HEK293 (cell line): Measurements from ENCODE around the gene ZNF471.

Experiments
- CTCF ChIA-PET: fragments of 350-600 bp; formaldehyde crosslinking; extraction: SDS; loops from one replicate; lab custom pipeline; 2021; ENCODE audit warnings: antibody characterized with exemption; lab: Yijun Ruan, JAX
- POLR2A ChIA-PET: fragments of 300-600 bp; formaldehyde crosslinking; extraction: SDS; loops from one replicate; lab custom pipeline; 2020; ENCODE audit warnings: antibody characterized with exemption, inconsistent platforms; lab: Yijun Ruan, JAX
- H3K27ac ChIP-seq: fragments of 200-500 bp; sonication (Bioruptor generic); 2 replicates; pipeline ENCODE4 v1.5.1; 2014; ENCODE audit warnings: low read depth, low read length, control low read depth, inconsistent platforms; ENCODE audit errors: extremely low read depth
- H3K36me3 ChIP-seq, 2 experiments: fragments of 200-500 bp in 1 of 2; sonication (Bioruptor generic) in 1 of 2; 1 replicate in 1 of 2; 2 replicates in 1 of 2; pipeline ENCODE4 v1.5.1; 2014 to 2017; ENCODE audit warnings: inconsistent platforms in 2 of 2, low read length in 2 of 2; ENCODE audit not compliant: control insufficient read depth in 2 of 2, insufficient read depth in 1 of 2
- H3K4me1 ChIP-seq: fragments of 200-500 bp; sonication (Bioruptor generic); 2 replicates; pipeline ENCODE4 v1.5.1; 2014; ENCODE audit warnings: mild to moderate bottlenecking, low read length, inconsistent platforms; ENCODE audit not compliant: control insufficient read depth, insufficient read depth
- H3K4me3 ChIP-seq: 2 replicates; pipeline ENCODE4 v1.5.1; 2011; ENCODE audit warnings: low read depth, mild to moderate bottlenecking, control low read depth, low read length, moderate library complexity
- H3K9me3 ChIP-seq: fragments of 200-500 bp; sonication (Bioruptor generic); 2 replicates; pipeline ENCODE4 v1.5.1; 2014; ENCODE audit warnings: low read depth, low read length, inconsistent platforms; ENCODE audit not compliant: control insufficient read depth, insufficient read depth
- EGR2 ChIP-seq: fragments of 450-650 bp; formaldehyde crosslinking; IDR thresholded peaks from 2 replicates; pipeline ENCODE4 v1.5.1; 2016; ENCODE audit warnings: low read depth, missing biosample characterization, missing genetic modification characterization
- FEZF1 ChIP-seq: fragments of 450-650 bp; formaldehyde crosslinking; IDR thresholded peaks from 2 replicates; pipeline ENCODE4 v1.5.1; 2016; ENCODE audit warnings: missing biosample characterization, missing genetic modification characterization
- KLF10 ChIP-seq: fragments of 450-650 bp; IDR thresholded peaks from 2 replicates; pipeline ENCODE4 v1.5.1; 2018; ENCODE audit warnings: missing biosample characterization, mild to moderate bottlenecking, missing genetic modification characterization
- OSR2 ChIP-seq: fragments of 450-650 bp; formaldehyde crosslinking; IDR thresholded peaks from 2 replicates; pipeline ENCODE4 v1.5.1; 2016; ENCODE audit warnings: missing biosample characterization, missing genetic modification characterization
- OVOL3 ChIP-seq: fragments of 450-650 bp; formaldehyde crosslinking; IDR thresholded peaks from 2 replicates; pipeline ENCODE4 v1.5.1; 2016; ENCODE audit warnings: missing biosample characterization, missing genetic modification characterization
- PRDM1 ChIP-seq: fragments of 450-650 bp; formaldehyde crosslinking; IDR thresholded peaks from 2 replicates; pipeline ENCODE4; 2016; ENCODE audit warnings: missing biosample characterization, missing genetic modification characterization
- SP7 ChIP-seq: fragments of 450-650 bp; formaldehyde crosslinking; IDR thresholded peaks from 2 replicates; pipeline ENCODE4 v1.5.1; 2016; ENCODE audit warnings: missing biosample characterization, missing genetic modification characterization
- YY2 ChIP-seq: fragments of 450-650 bp; formaldehyde crosslinking; IDR thresholded peaks from 2 replicates; pipeline ENCODE4 v1.5.1; 2016; ENCODE audit warnings: missing biosample characterization, missing genetic modification characterization
- ZBTB1 ChIP-seq: fragments of 450-650 bp; formaldehyde crosslinking; IDR thresholded peaks from 2 replicates; pipeline ENCODE4 v1.5.1; 2016; ENCODE audit warnings: missing biosample characterization, missing genetic modification characterization
- ZBTB48 ChIP-seq: fragments of 450-650 bp; formaldehyde crosslinking; IDR thresholded peaks from 2 replicates; pipeline ENCODE4 v1.5.1; 2016; ENCODE audit warnings: missing biosample characterization, missing genetic modification characterization
- ZEB2 ChIP-seq: fragments of 450-650 bp; formaldehyde crosslinking; IDR thresholded peaks from 2 replicates; pipeline ENCODE4 v1.5.1; 2016; ENCODE audit warnings: missing biosample characterization, missing genetic modification characterization
- ZFP3 ChIP-seq: fragments of 450-650 bp; formaldehyde crosslinking; IDR thresholded peaks from 2 replicates; pipeline ENCODE4 v1.5.1; 2016; ENCODE audit warnings: low read depth, missing biosample characterization, missing genetic modification characterization
- ZFP37 ChIP-seq: fragments of 450-650 bp; formaldehyde crosslinking; IDR thresholded peaks from 2 replicates; pipeline ENCODE4 v1.5.1; 2016; ENCODE audit warnings: missing biosample characterization, missing genetic modification characterization
- ZNF10 ChIP-seq: fragments of 450-650 bp; formaldehyde crosslinking; IDR thresholded peaks from 2 replicates; pipeline ENCODE4 v1.5.1; 2017; ENCODE audit warnings: missing biosample characterization, missing genetic modification characterization
- ZNF138 ChIP-seq: fragments of 450-650 bp; formaldehyde crosslinking; IDR thresholded peaks from 2 replicates; pipeline ENCODE4 v1.5.1; 2016; ENCODE audit warnings: missing biosample characterization, missing genetic modification characterization, borderline replicate concordance
- ZNF146 ChIP-seq: fragments of 450-650 bp; formaldehyde crosslinking; IDR thresholded peaks from 2 replicates; pipeline ENCODE4 v1.5.1; 2016; ENCODE audit warnings: missing biosample characterization, missing genetic modification characterization
- ZNF175 ChIP-seq: fragments of 450-650 bp; formaldehyde crosslinking; IDR thresholded peaks from 2 replicates; pipeline ENCODE4 v1.5.1; 2016; ENCODE audit warnings: missing biosample characterization, missing genetic modification characterization
- ZNF214 ChIP-seq: fragments of 450-650 bp; formaldehyde crosslinking; IDR thresholded peaks from 2 replicates; pipeline ENCODE4 v1.5.1; 2017; ENCODE audit warnings: missing biosample characterization, mild to moderate bottlenecking, missing genetic modification characterization, borderline replicate concordance
- ZNF302 ChIP-seq: fragments of 450-650 bp; formaldehyde crosslinking; IDR thresholded peaks from 2 replicates; pipeline ENCODE4 v1.5.1; 2016; ENCODE audit warnings: missing biosample characterization, missing genetic modification characterization, low read depth
- ZNF394 ChIP-seq: fragments of 450-650 bp; formaldehyde crosslinking; IDR thresholded peaks from 2 replicates; pipeline ENCODE4 v1.5.1; 2016; ENCODE audit warnings: missing biosample characterization, missing genetic modification characterization, mild to moderate bottlenecking, moderate library complexity, borderline replicate concordance
- ZNF404 ChIP-seq: fragments of 450-650 bp; formaldehyde crosslinking; IDR thresholded peaks from 2 replicates; pipeline ENCODE4 v1.5.1; 2017; ENCODE audit warnings: missing biosample characterization, missing genetic modification characterization
- ZNF433 ChIP-seq: fragments of 450-650 bp; formaldehyde crosslinking; IDR thresholded peaks from 2 replicates; pipeline ENCODE4 v1.5.1; 2016; ENCODE audit warnings: missing biosample characterization, missing genetic modification characterization, low read depth
- ZNF660 ChIP-seq: fragments of 450-650 bp; IDR thresholded peaks from 2 replicates; pipeline ENCODE4 v1.5.1; 2018; ENCODE audit warnings: missing biosample characterization, mild to moderate bottlenecking, missing genetic modification characterization
- ZNF843 ChIP-seq: fragments of 450-650 bp; formaldehyde crosslinking; IDR thresholded peaks from 2 replicates; pipeline ENCODE4 v1.5.1; 2016; ENCODE audit warnings: missing biosample characterization, missing genetic modification characterization
- TF ChIP-seq, protein P1 (sequence below): fragments of 450-650 bp; formaldehyde crosslinking; IDR thresholded peaks from 2 replicates; pipeline ENCODE4 v1.5.1; 2016; ENCODE audit warnings: missing biosample characterization, missing genetic modification characterization, low read depth
- TF ChIP-seq, protein P2 (sequence below): fragments of 450-650 bp; IDR thresholded peaks from 2 replicates; pipeline ENCODE4 v1.5.1; 2018; ENCODE audit warnings: missing biosample characterization, mild to moderate bottlenecking, missing genetic modification characterization
- TF ChIP-seq, protein P3 (sequence below): fragments of 450-650 bp; formaldehyde crosslinking; IDR thresholded peaks from 2 replicates; pipeline ENCODE4 v1.5.1; 2016; ENCODE audit warnings: missing biosample characterization, missing genetic modification characterization
- TF ChIP-seq, protein P4 (sequence below): fragments of 450-650 bp; formaldehyde crosslinking; IDR thresholded peaks from 2 replicates; pipeline ENCODE4 v1.5.1; 2016; ENCODE audit warnings: missing biosample characterization, missing genetic modification characterization
- TF ChIP-seq, protein P5 (sequence below): fragments of 450-650 bp; formaldehyde crosslinking; optimal IDR thresholded peaks from 2 replicates; pipeline ENCODE3; 2016; ENCODE audit warnings: missing biosample characterization, mild to moderate bottlenecking, missing genetic modification characterization

ZNF471 gene

DNA sequence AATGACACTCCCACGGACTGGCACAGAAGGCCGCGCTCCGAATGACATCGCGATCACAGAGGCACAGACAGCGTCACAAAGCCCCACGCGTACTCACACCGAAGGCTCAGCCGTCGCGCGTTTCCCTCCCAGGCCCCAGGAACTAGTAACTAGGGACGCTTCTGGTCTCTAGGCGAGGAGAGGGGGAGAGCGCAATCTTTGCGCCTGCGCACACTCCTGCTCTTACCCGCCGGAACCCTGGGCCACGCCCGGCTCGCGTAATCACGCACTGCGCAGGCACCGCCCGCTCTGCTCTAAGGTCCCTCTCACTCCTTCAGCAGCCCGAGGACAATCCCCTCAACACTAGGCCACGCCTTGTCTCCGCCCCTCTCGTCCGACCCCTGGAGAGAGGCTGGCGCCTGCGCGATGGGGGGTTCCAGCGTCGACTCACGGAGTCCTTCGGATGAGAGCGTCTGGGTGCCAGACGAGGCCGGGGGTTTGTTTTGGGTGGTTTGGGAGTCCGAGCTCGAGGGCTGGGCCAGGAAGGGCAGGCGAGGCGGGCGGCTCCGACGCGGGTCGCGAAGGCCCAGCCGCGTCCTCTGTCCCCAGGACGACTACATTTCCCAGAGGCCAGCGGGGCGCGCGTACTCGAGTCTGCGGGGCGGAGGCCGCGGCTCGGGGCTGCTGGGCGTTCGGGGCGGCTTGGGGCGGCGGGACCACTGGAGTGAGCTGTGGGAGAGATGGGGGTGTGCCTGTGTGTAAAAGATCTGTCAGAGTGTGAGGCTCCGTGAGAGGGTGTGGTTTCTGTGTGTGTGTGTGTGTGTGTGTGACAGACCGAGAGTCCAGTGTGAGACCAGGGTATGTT lies at the start of gene ZNF471:
TSS of gene ZNF471 (plus strand) at position 410 of the 844 bp plus-strand sequence. CDS start 3,717 bp downstream, outside the sequence.
- no peaks in the 10 kb centered on the region; the same call in 1 of the 2 replicates for H3K9me3 ChIP-seq
- H3K36me3 ChIP-seq = peaks cover 0 to under 1% of the 10 kb centered on the region in 2 experiments; a peak in 1 of 3 replicates
- ChIA-PET CTCF (interaction anchor here (0.5 to 0.7 kb wide), 3 partner anchors 198 to 1946 kb away, joined by 3 to 4 read pairs (median 4); no protein-coding TSS in a partner anchor), POLR2A (no interaction called here)
- peak within 1 kb of the TSS; percentile 71 for H3K4me3 ChIP-seq
- H3K4me1 ChIP-seq = no peaks in the 10 kb centered on the region
- peak within 1 kb of the TSS; percentile 62; the same call in 1 of the 2 replicates for H3K27ac ChIP-seq
- TF ChIP-seq ZFP37 (tag by site-specific recombination) = 0 out of 2 replicates have a peak, but pooled peaks have one; percentile 79
- TF ChIP-seq OVOL3 (tag by site-specific recombination) = no peak
- TF ChIP-seq OSR2 = no peak
- peak; percentile 58; the same call in 1 of the 2 replicates for TF ChIP-seq EGR2 (tag by site-specific recombination)
- TF ChIP-seq ZNF146 (tag by site-specific recombination) = no peak
- no peak for TF ChIP-seq ZFP3 (tag by site-specific recombination)
- TF ChIP-seq ZNF404 (tag by site-specific recombination) = no peak
- no peak for TF ChIP-seq ZNF394 (tag by site-specific recombination)
- TF ChIP-seq ZNF138 (tag by site-specific recombination) = no peak
- TF ChIP-seq ZBTB48 (tag by site-specific recombination) = no peak
- TF ChIP-seq, protein P1, sequence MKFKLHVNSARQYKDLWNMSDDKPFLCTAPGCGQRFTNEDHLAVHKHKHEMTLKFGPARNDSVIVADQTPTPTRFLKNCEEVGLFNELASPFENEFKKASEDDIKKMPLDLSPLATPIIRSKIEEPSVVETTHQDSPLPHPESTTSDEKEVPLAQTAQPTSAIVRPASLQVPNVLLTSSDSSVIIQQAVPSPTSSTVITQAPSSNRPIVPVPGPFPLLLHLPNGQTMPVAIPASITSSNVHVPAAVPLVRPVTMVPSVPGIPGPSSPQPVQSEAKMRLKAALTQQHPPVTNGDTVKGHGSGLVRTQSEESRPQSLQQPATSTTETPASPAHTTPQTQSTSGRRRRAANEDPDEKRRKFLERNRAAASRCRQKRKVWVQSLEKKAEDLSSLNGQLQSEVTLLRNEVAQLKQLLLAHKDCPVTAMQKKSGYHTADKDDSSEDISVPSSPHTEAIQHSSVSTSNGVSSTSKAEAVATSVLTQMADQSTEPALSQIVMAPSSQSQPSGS (tag by site-specific recombination) = no peak
- no peak for TF ChIP-seq FEZF1 (tag by site-specific recombination)
- TF ChIP-seq, protein P2, sequence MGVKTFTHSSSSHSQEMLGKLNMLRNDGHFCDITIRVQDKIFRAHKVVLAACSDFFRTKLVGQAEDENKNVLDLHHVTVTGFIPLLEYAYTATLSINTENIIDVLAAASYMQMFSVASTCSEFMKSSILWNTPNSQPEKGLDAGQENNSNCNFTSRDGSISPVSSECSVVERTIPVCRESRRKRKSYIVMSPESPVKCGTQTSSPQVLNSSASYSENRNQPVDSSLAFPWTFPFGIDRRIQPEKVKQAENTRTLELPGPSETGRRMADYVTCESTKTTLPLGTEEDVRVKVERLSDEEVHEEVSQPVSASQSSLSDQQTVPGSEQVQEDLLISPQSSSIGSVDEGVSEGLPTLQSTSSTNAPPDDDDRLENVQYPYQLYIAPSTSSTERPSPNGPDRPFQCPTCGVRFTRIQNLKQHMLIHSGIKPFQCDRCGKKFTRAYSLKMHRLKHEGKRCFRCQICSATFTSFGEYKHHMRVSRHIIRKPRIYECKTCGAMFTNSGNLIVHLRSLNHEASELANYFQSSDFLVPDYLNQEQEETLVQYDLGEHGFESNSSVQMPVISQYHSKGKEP (tag by site-specific recombination) = no peak
- no peak for TF ChIP-seq ZNF214 (tag by site-specific recombination)
- TF ChIP-seq ZNF433 (tag by site-specific recombination) = no peak
- no peak for TF ChIP-seq KLF10 (tag by site-specific recombination)
- TF ChIP-seq ZNF10 = no peak
- no peak for TF ChIP-seq ZNF302
- no peak for TF ChIP-seq PRDM1 (tag by site-specific recombination)
- peak; percentile 55; the same call in 1 of the 2 replicates for TF ChIP-seq YY2 (tag by site-specific recombination)
- TF ChIP-seq, protein P3, sequence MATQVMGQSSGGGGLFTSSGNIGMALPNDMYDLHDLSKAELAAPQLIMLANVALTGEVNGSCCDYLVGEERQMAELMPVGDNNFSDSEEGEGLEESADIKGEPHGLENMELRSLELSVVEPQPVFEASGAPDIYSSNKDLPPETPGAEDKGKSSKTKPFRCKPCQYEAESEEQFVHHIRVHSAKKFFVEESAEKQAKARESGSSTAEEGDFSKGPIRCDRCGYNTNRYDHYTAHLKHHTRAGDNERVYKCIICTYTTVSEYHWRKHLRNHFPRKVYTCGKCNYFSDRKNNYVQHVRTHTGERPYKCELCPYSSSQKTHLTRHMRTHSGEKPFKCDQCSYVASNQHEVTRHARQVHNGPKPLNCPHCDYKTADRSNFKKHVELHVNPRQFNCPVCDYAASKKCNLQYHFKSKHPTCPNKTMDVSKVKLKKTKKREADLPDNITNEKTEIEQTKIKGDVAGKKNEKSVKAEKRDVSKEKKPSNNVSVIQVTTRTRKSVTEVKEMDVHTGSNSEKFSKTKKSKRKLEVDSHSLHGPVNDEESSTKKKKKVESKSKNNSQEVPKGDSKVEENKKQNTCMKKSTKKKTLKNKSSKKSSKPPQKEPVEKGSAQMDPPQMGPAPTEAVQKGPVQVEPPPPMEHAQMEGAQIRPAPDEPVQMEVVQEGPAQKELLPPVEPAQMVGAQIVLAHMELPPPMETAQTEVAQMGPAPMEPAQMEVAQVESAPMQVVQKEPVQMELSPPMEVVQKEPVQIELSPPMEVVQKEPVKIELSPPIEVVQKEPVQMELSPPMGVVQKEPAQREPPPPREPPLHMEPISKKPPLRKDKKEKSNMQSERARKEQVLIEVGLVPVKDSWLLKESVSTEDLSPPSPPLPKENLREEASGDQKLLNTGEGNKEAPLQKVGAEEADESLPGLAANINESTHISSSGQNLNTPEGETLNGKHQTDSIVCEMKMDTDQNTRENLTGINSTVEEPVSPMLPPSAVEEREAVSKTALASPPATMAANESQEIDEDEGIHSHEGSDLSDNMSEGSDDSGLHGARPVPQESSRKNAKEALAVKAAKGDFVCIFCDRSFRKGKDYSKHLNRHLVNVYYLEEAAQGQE = 0 out of 2 replicates have a peak, but pooled peaks have one; percentile 49
- TF ChIP-seq, protein P4, sequence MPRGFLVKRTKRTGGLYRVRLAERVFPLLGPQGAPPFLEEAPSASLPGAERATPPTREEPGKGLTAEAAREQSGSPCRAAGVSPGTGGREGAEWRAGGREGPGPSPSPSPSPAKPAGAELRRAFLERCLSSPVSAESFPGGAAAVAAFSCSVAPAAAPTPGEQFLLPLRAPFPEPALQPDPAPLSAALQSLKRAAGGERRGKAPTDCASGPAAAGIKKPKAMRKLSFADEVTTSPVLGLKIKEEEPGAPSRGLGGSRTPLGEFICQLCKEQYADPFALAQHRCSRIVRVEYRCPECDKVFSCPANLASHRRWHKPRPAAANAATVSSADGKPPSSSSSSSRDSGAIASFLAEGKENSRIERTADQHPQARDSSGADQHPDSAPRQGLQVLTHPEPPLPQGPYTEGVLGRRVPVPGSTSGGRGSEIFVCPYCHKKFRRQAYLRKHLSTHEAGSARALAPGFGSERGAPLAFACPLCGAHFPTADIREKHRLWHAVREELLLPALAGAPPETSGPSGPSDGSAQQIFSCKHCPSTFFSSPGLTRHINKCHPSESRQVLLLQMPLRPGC (tag by site-specific recombination) = no peak
- TF ChIP-seq ZNF843 (tag by site-specific recombination) = peak; percentile 64; the same call in 1 of the 2 replicates
- no peak; the same call in 1 of the 2 replicates for TF ChIP-seq ZNF660 (tag by site-specific recombination)
- 0 out of 2 replicates have a peak, but pooled peaks have one; percentile 23 for TF ChIP-seq ZNF175 (tag by site-specific recombination)
- TF ChIP-seq ZBTB1 (tag by site-specific recombination) = no peak
- TF ChIP-seq, protein P5, sequence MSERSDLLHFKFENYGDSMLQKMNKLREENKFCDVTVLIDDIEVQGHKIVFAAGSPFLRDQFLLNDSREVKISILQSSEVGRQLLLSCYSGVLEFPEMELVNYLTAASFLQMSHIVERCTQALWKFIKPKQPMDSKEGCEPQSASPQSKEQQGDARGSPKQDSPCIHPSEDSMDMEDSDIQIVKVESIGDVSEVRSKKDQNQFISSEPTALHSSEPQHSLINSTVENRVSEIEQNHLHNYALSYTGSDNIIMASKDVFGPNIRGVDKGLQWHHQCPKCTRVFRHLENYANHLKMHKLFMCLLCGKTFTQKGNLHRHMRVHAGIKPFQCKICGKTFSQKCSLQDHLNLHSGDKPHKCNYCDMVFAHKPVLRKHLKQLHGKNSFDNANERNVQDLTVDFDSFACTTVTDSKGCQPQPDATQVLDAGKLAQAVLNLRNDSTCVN (tag by site-specific recombination) = peak; percentile 93
- TF ChIP-seq ZEB2 (tag by site-specific recombination) = no peak
- peak; percentile 57 for TF ChIP-seq SP7 (tag by site-specific recombination)
